HL-60 (cell line): Measurements from ENCODE around the gene KLHL42.

ENCODE experiments used
- DNase-seq, 2 experiments: peaks; one replicate each; pipeline ENCODE4 v3.0.0-alpha.2; 2010 to 2020; ENCODE audit warnings: low read depth in 1 of 2, low spot score in 1 of 2
- H3K27ac ChIP-seq: fragments of 250-450 bp; sonication (Bioruptor Pico); replicated peaks from 2 replicates; pipeline ENCODE4 v1.5.1; 2020; ENCODE audit warnings: mild to moderate bottlenecking, moderate library complexity
- H3K27me3 ChIP-seq: fragments of 250-450 bp; sonication (Bioruptor Pico); 2 replicates; pipeline ENCODE4 v1.5.1; 2021; ENCODE audit warnings: mild to moderate bottlenecking, moderate library complexity; ENCODE audit not compliant: insufficient read depth, poor library complexity, severe bottlenecking
- H3K4me3 ChIP-seq: replicated peaks from 2 replicates; pipeline ENCODE4 v1.5.1; 2011; ENCODE audit warnings: mild to moderate bottlenecking, control low read depth, low read length; ENCODE audit not compliant: insufficient read depth
- GABPA ChIP-seq: IDR thresholded peaks from 2 replicates; pipeline ENCODE4 v1.6.1; 2012; ENCODE audit warnings: low read depth
- POLR2AphosphoS5 ChIP-seq: IDR thresholded peaks from 2 replicates; pipeline ENCODE4 v1.6.1; 2012; ENCODE audit warnings: low read depth
- SPI1 ChIP-seq: IDR thresholded peaks from 2 replicates; pipeline ENCODE4 v1.6.1; 2012; ENCODE audit warnings: low read depth, mild to moderate bottlenecking, borderline replicate concordance
- TF ChIP-seq, protein P1 (sequence below): IDR thresholded peaks from one replicate; pipeline ENCODE4 v1.5.1; 2011; ENCODE audit warnings: low read length, control low read depth, inconsistent platforms; ENCODE audit not compliant: insufficient read depth
- TF ChIP-seq, protein P2 (sequence below): IDR thresholded peaks from 2 replicates; pipeline ENCODE4 v1.6.1; 2012; ENCODE audit warnings: low read depth; ENCODE audit not compliant: insufficient replicate concordance

The KLHL42 gene

GRCh38 chr12:27821259-27821973 is 41.4 kb downstream of the KLHL42 start:
- no peak overlapping the region for H3K4me3 ChIP-seq
- TF ChIP-seq POLR2AphosphoS5, result no peak
- TF ChIP-seq, protein P1, sequence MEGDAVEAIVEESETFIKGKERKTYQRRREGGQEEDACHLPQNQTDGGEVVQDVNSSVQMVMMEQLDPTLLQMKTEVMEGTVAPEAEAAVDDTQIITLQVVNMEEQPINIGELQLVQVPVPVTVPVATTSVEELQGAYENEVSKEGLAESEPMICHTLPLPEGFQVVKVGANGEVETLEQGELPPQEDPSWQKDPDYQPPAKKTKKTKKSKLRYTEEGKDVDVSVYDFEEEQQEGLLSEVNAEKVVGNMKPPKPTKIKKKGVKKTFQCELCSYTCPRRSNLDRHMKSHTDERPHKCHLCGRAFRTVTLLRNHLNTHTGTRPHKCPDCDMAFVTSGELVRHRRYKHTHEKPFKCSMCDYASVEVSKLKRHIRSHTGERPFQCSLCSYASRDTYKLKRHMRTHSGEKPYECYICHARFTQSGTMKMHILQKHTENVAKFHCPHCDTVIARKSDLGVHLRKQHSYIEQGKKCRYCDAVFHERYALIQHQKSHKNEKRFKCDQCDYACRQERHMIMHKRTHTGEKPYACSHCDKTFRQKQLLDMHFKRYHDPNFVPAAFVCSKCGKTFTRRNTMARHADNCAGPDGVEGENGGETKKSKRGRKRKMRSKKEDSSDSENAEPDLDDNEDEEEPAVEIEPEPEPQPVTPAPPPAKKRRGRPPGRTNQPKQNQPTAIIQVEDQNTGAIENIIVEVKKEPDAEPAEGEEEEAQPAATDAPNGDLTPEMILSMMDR, result peak; percentile 70
- no peaks in the 10 kb centered on the region for H3K27me3 ChIP-seq
- peak; percentile 36 to 61 for DNase-seq
- no peak overlapping the region for H3K27ac ChIP-seq

GRCh38 chr12:27822076-27822712 is 42.2 kb downstream of the KLHL42 start:
- H3K4me3 ChIP-seq, result no peak overlapping the region
- peak; percentile 66 to 67 for DNase-seq
- no peak overlapping the region for H3K27ac ChIP-seq
- TF ChIP-seq POLR2AphosphoS5 (0 out of 2 replicates have a peak, but pooled peaks have one; percentile 30), SPI1 (peak; percentile 16; the same call in 1 of the 2 replicates), GABPA (no peak)
- TF ChIP-seq, protein P1, result no peak
- TF ChIP-seq, protein P2, sequence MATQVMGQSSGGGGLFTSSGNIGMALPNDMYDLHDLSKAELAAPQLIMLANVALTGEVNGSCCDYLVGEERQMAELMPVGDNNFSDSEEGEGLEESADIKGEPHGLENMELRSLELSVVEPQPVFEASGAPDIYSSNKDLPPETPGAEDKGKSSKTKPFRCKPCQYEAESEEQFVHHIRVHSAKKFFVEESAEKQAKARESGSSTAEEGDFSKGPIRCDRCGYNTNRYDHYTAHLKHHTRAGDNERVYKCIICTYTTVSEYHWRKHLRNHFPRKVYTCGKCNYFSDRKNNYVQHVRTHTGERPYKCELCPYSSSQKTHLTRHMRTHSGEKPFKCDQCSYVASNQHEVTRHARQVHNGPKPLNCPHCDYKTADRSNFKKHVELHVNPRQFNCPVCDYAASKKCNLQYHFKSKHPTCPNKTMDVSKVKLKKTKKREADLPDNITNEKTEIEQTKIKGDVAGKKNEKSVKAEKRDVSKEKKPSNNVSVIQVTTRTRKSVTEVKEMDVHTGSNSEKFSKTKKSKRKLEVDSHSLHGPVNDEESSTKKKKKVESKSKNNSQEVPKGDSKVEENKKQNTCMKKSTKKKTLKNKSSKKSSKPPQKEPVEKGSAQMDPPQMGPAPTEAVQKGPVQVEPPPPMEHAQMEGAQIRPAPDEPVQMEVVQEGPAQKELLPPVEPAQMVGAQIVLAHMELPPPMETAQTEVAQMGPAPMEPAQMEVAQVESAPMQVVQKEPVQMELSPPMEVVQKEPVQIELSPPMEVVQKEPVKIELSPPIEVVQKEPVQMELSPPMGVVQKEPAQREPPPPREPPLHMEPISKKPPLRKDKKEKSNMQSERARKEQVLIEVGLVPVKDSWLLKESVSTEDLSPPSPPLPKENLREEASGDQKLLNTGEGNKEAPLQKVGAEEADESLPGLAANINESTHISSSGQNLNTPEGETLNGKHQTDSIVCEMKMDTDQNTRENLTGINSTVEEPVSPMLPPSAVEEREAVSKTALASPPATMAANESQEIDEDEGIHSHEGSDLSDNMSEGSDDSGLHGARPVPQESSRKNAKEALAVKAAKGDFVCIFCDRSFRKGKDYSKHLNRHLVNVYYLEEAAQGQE, result no peak
- H3K27me3 ChIP-seq, result no peaks in the 10 kb centered on the region

DNA sequence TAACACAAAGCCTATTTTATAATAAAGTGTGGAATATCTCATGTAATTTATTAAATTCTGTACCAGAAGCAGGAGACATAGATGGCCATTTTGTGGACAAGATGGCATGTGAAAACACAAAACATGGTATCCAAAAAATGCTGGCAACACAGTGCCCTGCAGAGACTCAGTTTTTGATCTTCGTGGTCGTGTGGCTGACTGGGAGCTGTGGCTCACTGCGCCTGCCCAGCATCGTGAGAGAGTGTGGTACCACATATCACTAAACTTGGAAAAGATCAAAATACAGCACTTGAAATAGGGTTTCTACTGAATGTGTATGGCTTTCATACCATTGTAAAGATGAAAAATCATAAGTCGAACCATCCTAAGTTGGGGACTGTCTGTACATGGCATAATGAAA is 43.0 kb downstream of the KLHL42 start:
- Histone ChIP-seq H3K27me3 (no peaks in the 10 kb centered on the region), H3K27ac (no peak overlapping the region), H3K4me3 (no peak overlapping the region)
- DNase-seq, result no peak
- no peak for TF ChIP-seq GABPA
- TF ChIP-seq POLR2AphosphoS5, result no peak
- no peak for TF ChIP-seq SPI1
- TF ChIP-seq, protein P1, result no peak
- TF ChIP-seq, protein P2, result no peak
